OCI-LY1 (cell line): ENCODE results near the gene PATJ.

Source experiments
- EZH2 ChIP-seq: fragments of 200-600 bp; sonication (generic), shearing (Covaris generic); IDR thresholded peaks from 2 replicates; pipeline ENCODE4 v1.8.0; 2017; ENCODE audit warnings: borderline replicate concordance, mixed run types, mild to moderate bottlenecking, antibody characterized with exemption, low read length, moderate library complexity, mixed read lengths
- TF ChIP-seq, protein P1 (sequence below): fragments of 200-600 bp; sonication (generic), shearing (Covaris generic); IDR thresholded peaks from 2 replicates; pipeline ENCODE4 v1.5.1; 2017; ENCODE audit warnings: mild to moderate bottlenecking, antibody characterized with exemption, low read length, moderate library complexity, mixed read lengths

DNA sequence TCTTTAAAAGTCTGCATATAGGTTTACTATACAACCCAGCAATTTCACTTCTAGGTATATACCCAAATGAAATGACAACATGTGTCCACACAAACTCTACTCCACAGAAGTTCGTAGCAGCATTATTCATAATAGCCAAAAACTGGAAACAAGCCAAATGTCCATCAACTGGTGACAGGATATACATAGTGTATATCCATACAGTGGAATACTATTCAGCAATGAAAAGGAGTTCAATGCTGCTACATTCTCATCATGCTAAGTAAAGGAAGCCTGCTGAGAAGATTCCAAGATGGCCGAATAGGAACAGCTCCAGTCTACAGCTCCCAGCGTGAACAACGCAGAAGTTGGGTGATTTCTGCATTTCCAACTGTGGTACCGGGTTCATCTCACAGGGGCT is 200.6 kb downstream of the PATJ start:
- TF ChIP-seq, protein P1, sequence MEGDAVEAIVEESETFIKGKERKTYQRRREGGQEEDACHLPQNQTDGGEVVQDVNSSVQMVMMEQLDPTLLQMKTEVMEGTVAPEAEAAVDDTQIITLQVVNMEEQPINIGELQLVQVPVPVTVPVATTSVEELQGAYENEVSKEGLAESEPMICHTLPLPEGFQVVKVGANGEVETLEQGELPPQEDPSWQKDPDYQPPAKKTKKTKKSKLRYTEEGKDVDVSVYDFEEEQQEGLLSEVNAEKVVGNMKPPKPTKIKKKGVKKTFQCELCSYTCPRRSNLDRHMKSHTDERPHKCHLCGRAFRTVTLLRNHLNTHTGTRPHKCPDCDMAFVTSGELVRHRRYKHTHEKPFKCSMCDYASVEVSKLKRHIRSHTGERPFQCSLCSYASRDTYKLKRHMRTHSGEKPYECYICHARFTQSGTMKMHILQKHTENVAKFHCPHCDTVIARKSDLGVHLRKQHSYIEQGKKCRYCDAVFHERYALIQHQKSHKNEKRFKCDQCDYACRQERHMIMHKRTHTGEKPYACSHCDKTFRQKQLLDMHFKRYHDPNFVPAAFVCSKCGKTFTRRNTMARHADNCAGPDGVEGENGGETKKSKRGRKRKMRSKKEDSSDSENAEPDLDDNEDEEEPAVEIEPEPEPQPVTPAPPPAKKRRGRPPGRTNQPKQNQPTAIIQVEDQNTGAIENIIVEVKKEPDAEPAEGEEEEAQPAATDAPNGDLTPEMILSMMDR = no peak
- no peak for TF ChIP-seq EZH2
